GM12892 (cell line): Measurements from ENCODE around the gene CARTPT.

ENCODE experiments used
- DNase-seq: peaks from one replicate; pipeline ENCODE4 v3.0.0; 2011; ENCODE audit not compliant: insufficient read length
- FAIRE-seq: peaks from 2 replicates; lab custom pipeline; 2011; peaks lifted over from hg19 to GRCh38; lab: Jason Lieb, UNC
- POLR2A ChIP-seq: IDR thresholded peaks from 2 replicates; pipeline ENCODE4 v1.6.1; 2011; ENCODE audit warnings: low read depth, low read length, control low read depth
- POLR2AphosphoS5 ChIP-seq: IDR thresholded peaks from 2 replicates; pipeline ENCODE4 v1.6.1; 2011; ENCODE audit warnings: low read depth, low read length, control low read depth
- TAF1 ChIP-seq: IDR thresholded peaks from 2 replicates; pipeline ENCODE4 v1.6.1; 2011; ENCODE audit warnings: low read depth, mild to moderate bottlenecking, control low read depth, low read length, borderline replicate concordance

Gene CARTPT

DNA sequence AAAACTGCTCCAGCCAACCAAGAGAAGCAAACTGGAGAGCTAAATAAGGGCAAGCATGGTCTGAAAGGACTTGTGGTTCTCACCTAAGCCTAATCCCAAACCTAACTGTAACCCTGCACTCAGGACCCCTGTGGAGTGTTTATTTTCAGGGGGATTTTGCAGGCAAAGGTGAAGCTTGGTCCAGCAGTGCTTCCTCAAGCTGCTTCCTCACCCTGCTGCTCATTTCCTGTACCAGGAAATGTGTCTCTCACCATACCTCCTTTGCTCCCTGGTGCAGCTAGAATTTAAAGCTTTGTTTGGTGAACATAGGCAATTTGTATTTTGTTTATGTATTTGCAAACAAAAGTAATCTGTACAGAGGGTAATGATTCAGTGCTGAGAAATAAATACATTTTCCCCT, 50.2 kb downstream of the CARTPT start:
- DNase-seq, result no peak
- TF ChIP-seq TAF1, result no peak
- TF ChIP-seq POLR2AphosphoS5, result no peak
- no peak for TF ChIP-seq POLR2A
- no peak for FAIRE-seq

GRCh38 chr5:71770381-71770780, 51.3 kb downstream of the CARTPT start:
- FAIRE-seq (no peak), DNase-seq (no peak)
- no peak for TF ChIP-seq TAF1
- no peak for TF ChIP-seq POLR2AphosphoS5
- no peak for TF ChIP-seq POLR2A
